PFSK-1 (cell line): ENCODE measurements around the gene PDCL2.

Experiments used
- FOXP2 ChIP-seq: optimal IDR thresholded peaks from 2 replicates; pipeline ENCODE3; 2011; ENCODE audit warnings: borderline replicate concordance, control low read depth, inconsistent platforms; ENCODE audit not compliant: insufficient read depth; ENCODE audit errors: extremely low read length, extremely low read depth
- POLR2AphosphoS5 ChIP-seq: IDR thresholded peaks from 2 replicates; pipeline ENCODE4 v1.6.1; 2012; ENCODE audit warnings: low read depth, mild to moderate bottlenecking, control low read depth, low read length, moderate library complexity
- TAF1 ChIP-seq: IDR thresholded peaks from 2 replicates; pipeline ENCODE4 v1.6.1; 2012; ENCODE audit warnings: low read length, control low read depth, borderline replicate concordance; ENCODE audit not compliant: insufficient read depth
- TF ChIP-seq, protein P1 (sequence below), 2 experiments: IDR thresholded peaks; 2 replicates each; pipeline versions ENCODE4 v1.6.1 to v1.8.0; 2011 to 2012; ENCODE audit warnings: low read depth in 2 of 2, low read length in 2 of 2, control low read depth in 1 of 2, inconsistent platforms in 1 of 2, mild to moderate bottlenecking in 1 of 2, moderate library complexity in 1 of 2; ENCODE audit not compliant: insufficient read depth in 1 of 2

DNA sequence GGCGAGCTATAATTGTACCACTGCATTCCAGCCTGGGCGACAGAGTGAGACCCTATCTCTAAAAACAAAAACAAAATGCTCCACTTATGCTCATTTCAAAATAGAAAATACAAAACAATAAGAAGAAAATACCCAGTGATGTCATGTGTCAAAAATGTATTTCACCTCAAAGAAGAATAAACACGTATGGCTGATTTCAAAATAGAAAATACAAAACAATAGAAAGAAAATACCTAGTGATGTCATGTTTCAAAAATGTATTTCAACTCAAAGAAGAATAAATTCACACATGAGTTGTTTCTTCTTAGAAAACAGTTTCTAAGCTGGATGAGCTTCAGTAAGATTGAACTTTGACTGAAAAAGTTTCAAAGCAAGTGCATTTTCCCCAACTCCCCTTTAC is 20.3 kb upstream of the PDCL2 start:
- TF ChIP-seq POLR2AphosphoS5: no peak
- TF ChIP-seq FOXP2: no peak
- no peak for TF ChIP-seq TAF1
- TF ChIP-seq, protein P1, sequence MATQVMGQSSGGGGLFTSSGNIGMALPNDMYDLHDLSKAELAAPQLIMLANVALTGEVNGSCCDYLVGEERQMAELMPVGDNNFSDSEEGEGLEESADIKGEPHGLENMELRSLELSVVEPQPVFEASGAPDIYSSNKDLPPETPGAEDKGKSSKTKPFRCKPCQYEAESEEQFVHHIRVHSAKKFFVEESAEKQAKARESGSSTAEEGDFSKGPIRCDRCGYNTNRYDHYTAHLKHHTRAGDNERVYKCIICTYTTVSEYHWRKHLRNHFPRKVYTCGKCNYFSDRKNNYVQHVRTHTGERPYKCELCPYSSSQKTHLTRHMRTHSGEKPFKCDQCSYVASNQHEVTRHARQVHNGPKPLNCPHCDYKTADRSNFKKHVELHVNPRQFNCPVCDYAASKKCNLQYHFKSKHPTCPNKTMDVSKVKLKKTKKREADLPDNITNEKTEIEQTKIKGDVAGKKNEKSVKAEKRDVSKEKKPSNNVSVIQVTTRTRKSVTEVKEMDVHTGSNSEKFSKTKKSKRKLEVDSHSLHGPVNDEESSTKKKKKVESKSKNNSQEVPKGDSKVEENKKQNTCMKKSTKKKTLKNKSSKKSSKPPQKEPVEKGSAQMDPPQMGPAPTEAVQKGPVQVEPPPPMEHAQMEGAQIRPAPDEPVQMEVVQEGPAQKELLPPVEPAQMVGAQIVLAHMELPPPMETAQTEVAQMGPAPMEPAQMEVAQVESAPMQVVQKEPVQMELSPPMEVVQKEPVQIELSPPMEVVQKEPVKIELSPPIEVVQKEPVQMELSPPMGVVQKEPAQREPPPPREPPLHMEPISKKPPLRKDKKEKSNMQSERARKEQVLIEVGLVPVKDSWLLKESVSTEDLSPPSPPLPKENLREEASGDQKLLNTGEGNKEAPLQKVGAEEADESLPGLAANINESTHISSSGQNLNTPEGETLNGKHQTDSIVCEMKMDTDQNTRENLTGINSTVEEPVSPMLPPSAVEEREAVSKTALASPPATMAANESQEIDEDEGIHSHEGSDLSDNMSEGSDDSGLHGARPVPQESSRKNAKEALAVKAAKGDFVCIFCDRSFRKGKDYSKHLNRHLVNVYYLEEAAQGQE (IDR thresholded peaks at IDR 0.05; ENCODE audit: insufficient read depth in 1 of 2, low read depth in 2 of 2, low read length in 2 of 2): no peak
